Endodermal cell (in vitro differentiated cells): ENCODE measurements around the gene TRIM66. TPM values are rescaled to one million over a fixed set of nuclear protein-coding genes. Genes with fewer than 3 reads are reported as not detected.

Experiments
- DNase-seq: peaks from one replicate; pipeline ENCODE4 v3.0.0-alpha.2; 2017
- H3K27ac ChIP-seq: 2 replicates; pipeline ENCODE4 v1.5.1; 2013; ENCODE audit warnings: mild to moderate bottlenecking, low read depth, low read length, moderate library complexity
- H3K27me3 ChIP-seq: 2 replicates; pipeline ENCODE4 v1.6.1; 2013; ENCODE audit warnings: mild to moderate bottlenecking, low read length, moderate library complexity; ENCODE audit not compliant: insufficient read depth, control insufficient read depth, poor library complexity, severe bottlenecking
- H3K36me3 ChIP-seq: 2 replicates; pipeline ENCODE4 v1.7.0; 2013; ENCODE audit warnings: mild to moderate bottlenecking, low read length, moderate library complexity; ENCODE audit not compliant: control insufficient read depth, insufficient read depth
- H3K4me1 ChIP-seq: one replicate; pipeline ENCODE4 v1.7.0; 2013; ENCODE audit warnings: low read length; ENCODE audit not compliant: control insufficient read depth, insufficient read depth
- H3K4me3 ChIP-seq: 2 replicates; pipeline ENCODE4 v1.5.1; 2013; ENCODE audit warnings: mild to moderate bottlenecking, low read length, moderate library complexity
- H3K9ac ChIP-seq: 2 replicates; pipeline ENCODE4 v1.6.1; 2013; ENCODE audit warnings: mild to moderate bottlenecking, low read length, moderate library complexity; ENCODE audit not compliant: poor library complexity, severe bottlenecking; ENCODE audit errors: extremely low read depth
- H3K9me3 ChIP-seq: 2 replicates; pipeline ENCODE4 v1.6.1; 2013; ENCODE audit warnings: mild to moderate bottlenecking, low read length, moderate library complexity; ENCODE audit not compliant: control insufficient read depth
- H3K27ac Mint-ChIP-seq: 2 replicates; pipeline ENCODE4 v1.8.0; 2020; ENCODE audit warnings: mixed read lengths
- H3K27me3 Mint-ChIP-seq: 2 replicates; pipeline ENCODE4 v1.8.0; 2021; ENCODE audit warnings: mild to moderate bottlenecking, mixed read lengths; ENCODE audit not compliant: insufficient read depth
- H3K36me3 Mint-ChIP-seq: 2 replicates; pipeline ENCODE4 v1.8.0; 2020; ENCODE audit warnings: low read depth, mixed read lengths
- H3K4me1 Mint-ChIP-seq: 2 replicates; pipeline ENCODE4 v1.8.0; 2020; ENCODE audit warnings: mixed read lengths
- H3K4me3 Mint-ChIP-seq: 2 replicates; pipeline ENCODE4 v1.8.0; 2020; ENCODE audit warnings: mild to moderate bottlenecking, moderate library complexity, mixed read lengths
- H3K9me3 Mint-ChIP-seq: 2 replicates; pipeline ENCODE4 v1.8.0; 2020; ENCODE audit warnings: mild to moderate bottlenecking, mixed read lengths
- CTCF ChIP-seq: fragments of 200-600 bp; sonication (generic); conservative IDR thresholded peaks from 2 replicates; pipeline ENCODE4 v1.5.0; 2021; ENCODE audit warnings: antibody characterized with exemption, mild to moderate bottlenecking
- WGBS, 2 experiments: methylation state at CpG; one replicate each; pipeline versions ENCODE4 v1.1.5 to v1.1.7; 2013; ENCODE audit warnings: missing lambda C conversion rate in 2 of 2, mixed read lengths in 1 of 2; ENCODE audit not compliant: insufficient coverage in 1 of 2, insufficient read length in 1 of 2; 5-methylcytosine and 5-hydroxymethylcytosine counted together
- total RNA-seq, 2 donors: library from RNA; stranded (reverse); fragmentation: NEBNext Ultra II Directional in 1 of 2; extraction: Animal tissue kit (Norgen Biotek cat#: 25700) in 1 of 2; gene quantifications; 2 replicates in 1 of 2; 3 replicates in 1 of 2; pipeline ENCODE4 v1.2.1, GENCODE V29; 2021

TRIM66 gene
- total RNA-seq, 2 donors from 2014 or later, result 4.3 to 4.6 TPM

- Mint-ChIP-seq H3K27me3 (no peaks in the 10 kb centered on the region), H3K36me3 (no peaks in the 10 kb centered on the region), H3K4me3 (no peak overlapping the region), H3K4me1 (no peaks in the 10 kb centered on the region), H3K9me3 (no peaks in the 10 kb centered on the region), H3K27ac (no peak overlapping the region)
- Histone ChIP-seq H3K9me3 (no peaks in the 10 kb centered on the region), H3K9ac (no peak overlapping the region), H3K4me1 (no peaks in the 10 kb centered on the region), H3K4me3 (no peak overlapping the region), H3K27me3 (no peaks in the 10 kb centered on the region), H3K27ac (no peak overlapping the region), H3K36me3 (no peaks in the 10 kb centered on the region)
- DNase-seq, result peak; percentile 3
- no peak for TF ChIP-seq CTCF
- WGBS, 2 experiments, result 91 to 100% methylated on average over 1 of the region's 1 CpG
Measured at GRCh38 chr11:8665222-8665621, 17.2 kb downstream of the TRIM66 start.

GRCh38 chr11:8661001-8661795 is 21.3 kb downstream of the TRIM66 start:
- H3K9me3 ChIP-seq, result no peaks in the 10 kb centered on the region
- Mint-ChIP-seq H3K4me3 (no peak overlapping the region), H3K4me1 (no peaks in the 10 kb centered on the region), H3K36me3 (no peaks in the 10 kb centered on the region), H3K27me3 (no peaks in the 10 kb centered on the region), H3K9me3 (no peaks in the 10 kb centered on the region), H3K27ac (no peak overlapping the region)
- H3K27me3 ChIP-seq, result no peaks in the 10 kb centered on the region
- no peak for DNase-seq
- TF ChIP-seq CTCF, result no peak
- no peaks in the 10 kb centered on the region for H3K36me3 ChIP-seq
- H3K27ac ChIP-seq, result peak overlapping the region; percentile 13
- 93 to 96% methylated on average over 5 to 6 of the region's 6 CpGs for WGBS, 2 experiments
- no peak overlapping the region for H3K4me3 ChIP-seq
- H3K4me1 ChIP-seq, result no peaks in the 10 kb centered on the region
- H3K9ac ChIP-seq, result no peak overlapping the region

GRCh38 chr11:8658321-8659057 is 24.0 kb downstream of the TRIM66 start:
- no peaks in the 10 kb centered on the region for H3K9me3 Mint-ChIP-seq
- Histone ChIP-seq H3K27ac (peak overlapping the region; percentile 33), H3K9me3 (no peaks in the 10 kb centered on the region), H3K9ac (no peak overlapping the region), H3K4me1 (no peaks in the 10 kb centered on the region), H3K4me3 (no peak overlapping the region), H3K36me3 (no peaks in the 10 kb centered on the region), H3K27me3 (no peaks in the 10 kb centered on the region)
- no peaks in the 10 kb centered on the region for H3K4me1 Mint-ChIP-seq
- no peak overlapping the region for H3K4me3 Mint-ChIP-seq
- H3K27ac Mint-ChIP-seq, result no peak overlapping the region
- TF ChIP-seq CTCF, result no peak
- 83 to 86% methylated on average over 9 to 15 of the region's 15 CpGs for WGBS, 2 experiments
- no peaks in the 10 kb centered on the region for H3K36me3 Mint-ChIP-seq
- no peak for DNase-seq
- no peaks in the 10 kb centered on the region for H3K27me3 Mint-ChIP-seq
